ENCODE data around the gene MANBA.

MANBA gene
- long read RNA-seq, donor 1, partial matches to known transcripts: 7 of 11 reads
- long read RNA-seq, donor 1, other reads (novel, unspliced or antisense): 0 of 11 reads
- long read RNA-seq, donor 2, partial matches to known transcripts: 0 of 3 reads
- long read RNA-seq, donor 2, other reads (novel, unspliced or antisense): 0 of 3 reads
- long read RNA-seq, donor 3, partial matches to known transcripts: 6 of 7 reads
- long read RNA-seq, donor 3, other reads (novel, unspliced or antisense): 0 of 7 reads
- long read RNA-seq, donor 4, partial matches to known transcripts: 0 of 5 reads
- long read RNA-seq, donor 4, other reads (novel, unspliced or antisense): 0 of 5 reads
- long read RNA-seq, donor 5, partial matches to known transcripts: 6 of 8 reads
- long read RNA-seq, donor 5, other reads (novel, unspliced or antisense): 0 of 8 reads
- long read RNA-seq, donor 6, partial matches to known transcripts: 0 of 2 reads
- long read RNA-seq, donor 6, other reads (novel, unspliced or antisense): 0 of 2 reads
- long read RNA-seq, donor 7, partial matches to known transcripts: 0 of 3 reads
- long read RNA-seq, donor 7, other reads (novel, unspliced or antisense): 0 of 3 reads
- long read RNA-seq, donor 8, partial matches to known transcripts: 5 of 8 reads
- long read RNA-seq, donor 8, other reads (novel, unspliced or antisense): 0 of 8 reads

DNA sequence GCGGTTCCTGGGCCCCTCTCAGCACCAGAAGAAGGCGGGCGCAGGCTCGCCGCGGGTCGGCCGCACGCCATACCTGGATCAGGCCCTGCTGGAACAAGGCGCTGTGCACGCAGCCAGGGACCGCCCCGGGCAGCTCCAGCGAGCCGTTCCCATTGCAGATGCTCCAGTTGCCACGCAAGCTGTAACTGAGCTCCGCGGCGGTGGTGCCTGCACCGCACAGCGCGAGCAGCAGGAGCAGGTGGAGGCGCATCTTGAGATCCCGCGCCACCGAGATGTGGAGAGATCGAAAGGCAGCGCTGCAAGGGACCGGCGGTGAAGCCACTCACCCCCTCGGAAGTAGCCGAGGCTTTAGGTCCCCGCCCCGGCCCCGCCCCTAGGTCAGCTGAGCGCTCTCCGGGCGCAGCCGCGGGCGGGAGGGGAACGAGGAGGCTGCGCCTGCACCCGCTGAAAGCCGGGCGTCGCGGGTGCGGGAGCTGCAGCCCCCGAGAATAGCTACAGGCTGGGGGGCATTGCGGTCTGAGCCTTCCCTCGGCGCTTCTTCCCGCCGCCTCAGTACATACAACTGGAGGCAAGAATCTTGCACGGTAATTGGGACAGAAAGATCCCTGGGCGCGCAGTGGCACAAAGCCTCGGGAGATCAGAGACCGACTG lies at the start of gene MANBA:
MANBA (minus strand) TSS at position 324 of the 651 bp plus-strand sequence; CDS start at position 250, 74 bp downstream.
- peak; percentile 89 for DNase-seq

DNA sequence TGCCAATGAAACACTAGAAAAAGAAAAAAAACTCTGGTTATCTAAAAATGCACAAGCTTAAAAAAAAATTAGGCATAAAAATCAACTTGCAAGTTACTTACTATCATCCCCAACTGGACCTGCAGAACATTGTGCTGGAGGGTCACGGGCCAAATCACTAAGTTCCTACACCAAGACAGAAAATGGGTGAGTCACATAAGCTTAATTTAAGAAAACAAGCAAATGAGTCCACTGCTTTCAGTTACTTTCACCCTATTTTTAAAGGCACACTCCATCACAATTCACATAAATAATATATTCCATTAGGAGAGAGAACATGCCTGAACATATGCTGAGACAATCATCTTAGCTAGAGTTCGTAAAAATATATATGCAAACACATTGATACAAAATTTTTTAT lies 48.9 kb upstream of the MANBA start:
- no peak for DNase-seq

DNA sequence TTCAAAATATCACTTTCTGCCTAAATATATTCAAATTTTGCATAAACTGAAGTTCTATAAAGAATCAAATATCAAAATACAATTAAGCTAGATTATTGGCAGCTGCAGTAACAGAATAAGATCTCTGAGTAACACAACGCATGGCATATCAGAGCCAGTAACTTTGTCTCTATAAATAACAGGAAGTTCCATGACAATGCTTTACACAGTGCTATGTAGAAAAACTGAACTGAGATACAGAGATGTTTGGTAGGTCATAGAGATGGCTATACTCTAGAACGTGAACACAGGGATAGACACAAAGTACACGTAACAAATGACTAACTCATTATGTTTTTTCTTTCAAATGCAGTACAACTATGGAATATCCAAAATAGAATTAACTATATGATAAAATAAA lies 48.4 kb upstream of the MANBA start:
- DNase-seq: no peak

DNA sequence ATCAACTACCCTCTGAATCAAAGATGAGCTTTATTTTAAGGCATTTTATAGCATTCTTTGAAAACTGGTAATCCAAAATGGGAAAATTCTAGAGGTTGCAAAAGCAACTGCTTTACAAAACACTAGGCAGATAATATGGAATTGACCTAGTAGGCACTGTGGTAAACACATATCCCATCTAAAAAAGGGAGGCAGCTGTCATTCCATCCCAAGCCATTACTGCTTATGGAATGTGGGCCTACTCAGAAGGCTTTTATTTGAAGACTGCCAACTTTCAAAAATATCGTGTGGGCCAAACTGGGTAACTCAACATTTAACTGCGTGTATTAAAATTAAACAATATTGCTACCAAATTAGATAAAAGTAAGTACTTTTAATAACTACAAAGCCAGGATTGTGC lies 47.2 kb upstream of the MANBA start:
- no peak for DNase-seq

DNA sequence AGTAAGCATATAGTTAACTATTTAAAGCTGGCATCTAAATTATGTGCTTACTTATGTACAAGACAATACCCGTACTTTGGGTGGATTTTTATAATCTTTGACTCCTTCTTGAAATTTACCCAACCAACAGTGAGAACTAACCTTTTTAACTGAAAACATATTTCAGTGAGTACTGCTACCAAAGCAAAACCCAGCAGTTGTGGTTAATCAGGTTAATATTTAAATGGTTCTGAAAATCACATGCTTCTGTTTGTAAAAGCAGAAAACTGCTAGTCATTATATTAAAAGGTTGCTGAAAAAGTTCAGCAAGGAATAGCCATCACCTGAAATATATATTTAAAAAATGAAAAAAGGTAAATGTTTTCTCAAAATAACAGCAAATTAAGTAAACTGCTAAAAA lies 46.6 kb upstream of the MANBA start:
- no peak for DNase-seq

DNA sequence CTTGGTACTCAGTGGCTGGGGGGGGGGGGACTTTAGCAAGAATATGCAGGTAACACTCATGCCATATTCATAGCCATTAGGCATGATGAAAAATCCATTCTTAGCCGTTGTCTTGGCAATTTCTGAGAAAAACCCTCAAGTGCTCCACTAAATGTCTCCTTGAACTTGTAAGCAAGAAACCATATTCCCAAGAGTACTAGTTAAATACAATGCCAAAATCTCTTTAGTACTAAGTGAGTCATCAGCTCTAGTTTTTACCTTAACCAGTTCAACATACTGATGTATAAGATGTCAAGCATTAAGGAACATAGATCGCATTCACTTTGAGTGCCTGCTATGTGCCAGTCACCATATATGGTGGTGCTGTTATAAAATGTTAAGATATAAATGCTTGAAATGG lies 39.0 kb upstream of the MANBA start:
- DNase-seq: no peak

DNA sequence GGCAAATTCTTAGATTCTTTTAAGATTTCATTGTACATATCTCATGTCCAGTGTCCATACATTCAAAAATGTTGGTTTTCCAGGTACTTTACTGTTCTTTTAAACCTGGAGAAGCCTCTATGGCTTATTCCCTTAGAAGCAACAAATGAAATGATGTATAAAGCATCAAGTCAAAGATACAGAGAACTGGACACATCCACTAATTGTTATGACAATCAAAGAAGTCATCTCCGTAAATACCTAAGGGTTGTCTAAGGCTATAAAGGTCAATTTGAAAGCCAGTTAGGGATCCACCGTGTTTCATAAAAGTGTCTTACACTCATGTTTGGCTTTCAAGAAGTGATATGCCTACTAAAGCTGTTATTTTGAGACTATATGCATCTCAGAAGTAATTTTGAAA lies 34.2 kb upstream of the MANBA start:
- no peak for DNase-seq

DNA sequence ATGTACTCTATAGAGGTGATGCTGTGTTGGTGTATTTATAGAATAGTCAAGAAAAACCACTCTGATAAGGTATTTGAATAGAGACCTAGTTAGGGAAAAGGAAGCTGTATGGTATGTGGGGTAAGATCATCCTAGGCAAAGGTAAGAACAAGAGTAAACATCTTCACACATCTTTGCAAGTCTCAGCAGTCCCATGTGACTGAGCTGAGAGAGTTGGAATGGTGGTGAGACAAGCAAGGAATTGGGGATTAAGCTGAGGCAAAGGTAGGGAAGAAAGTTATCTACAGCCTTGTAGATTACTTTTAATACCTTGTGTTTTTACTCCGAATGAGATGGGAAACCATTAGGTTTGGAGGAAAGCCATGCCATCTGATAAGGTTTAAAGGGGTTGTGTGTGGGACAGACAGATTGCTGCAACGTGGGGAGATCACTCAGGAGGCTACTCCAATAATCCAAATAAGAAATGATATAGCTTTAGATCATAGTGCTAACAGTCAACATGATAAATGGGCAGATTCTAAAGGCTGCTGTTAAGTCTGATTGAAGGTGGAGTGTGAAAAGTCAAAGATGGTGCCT lies 31.7 kb upstream of the MANBA start:
- DNase-seq: no peak

DNA sequence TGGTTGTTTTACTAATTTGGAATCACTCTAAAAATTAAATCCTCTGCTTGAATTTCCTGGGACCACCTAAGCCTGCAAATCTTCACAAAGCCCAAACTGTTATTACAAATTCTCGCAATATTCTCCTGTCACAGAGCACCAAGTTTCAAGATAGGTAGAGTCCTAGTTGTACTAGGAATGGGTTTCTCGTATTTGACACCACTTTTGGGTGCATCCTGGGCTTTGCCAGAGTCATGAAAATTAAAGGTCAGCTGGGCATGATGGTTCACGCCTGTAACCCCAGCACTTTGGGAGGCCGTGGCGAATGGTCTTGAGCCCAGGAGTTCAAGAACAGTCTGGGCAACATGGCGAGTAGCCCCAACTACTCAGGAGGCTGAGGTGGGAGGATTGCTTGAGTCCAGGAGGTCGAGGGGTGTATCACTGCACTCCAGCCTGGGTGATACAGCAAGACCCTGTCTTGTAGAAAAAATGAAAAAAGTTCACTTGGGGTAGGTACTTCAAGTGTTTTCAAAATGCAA lies 30.6 kb upstream of the MANBA start:
- no peak for DNase-seq

DNA sequence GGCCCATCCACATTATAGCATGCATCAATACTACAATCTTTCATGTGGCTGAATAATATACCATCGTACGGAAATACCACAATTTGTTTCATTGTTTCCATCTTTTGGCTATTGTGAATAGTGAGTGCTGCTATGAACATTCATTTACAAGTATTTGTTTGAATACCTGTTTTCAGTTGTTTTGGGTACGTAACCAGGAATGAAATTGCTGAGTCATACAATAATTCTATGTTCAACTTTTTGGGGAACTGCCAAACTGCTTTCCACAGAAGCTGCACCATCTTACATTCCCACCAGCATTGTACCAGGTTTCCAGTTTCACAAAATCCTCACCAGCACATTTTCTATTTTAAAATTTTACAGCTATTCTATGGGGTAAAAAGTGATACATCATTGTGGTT lies 28.5 kb upstream of the MANBA start:
- no peak for DNase-seq

DNA sequence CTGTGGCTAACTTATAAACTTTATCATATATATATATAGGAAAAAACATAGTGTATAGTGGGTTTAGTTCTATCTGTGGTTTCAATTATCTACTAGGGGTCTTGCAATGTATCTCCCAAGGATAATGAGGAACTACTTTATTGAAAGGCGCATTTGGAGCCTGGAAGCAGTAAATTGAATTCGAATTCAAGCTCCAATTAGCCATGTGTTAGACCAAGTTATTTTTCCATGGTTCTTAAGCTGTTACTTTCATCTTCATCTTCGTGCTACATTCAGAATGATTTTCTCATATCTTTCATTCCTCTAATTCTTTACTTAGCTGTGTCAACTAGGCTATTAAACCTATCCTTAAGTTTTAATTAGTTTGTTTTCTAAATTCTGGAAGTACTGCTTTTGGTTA lies 27.2 kb upstream of the MANBA start:
- no peak for DNase-seq

DNA sequence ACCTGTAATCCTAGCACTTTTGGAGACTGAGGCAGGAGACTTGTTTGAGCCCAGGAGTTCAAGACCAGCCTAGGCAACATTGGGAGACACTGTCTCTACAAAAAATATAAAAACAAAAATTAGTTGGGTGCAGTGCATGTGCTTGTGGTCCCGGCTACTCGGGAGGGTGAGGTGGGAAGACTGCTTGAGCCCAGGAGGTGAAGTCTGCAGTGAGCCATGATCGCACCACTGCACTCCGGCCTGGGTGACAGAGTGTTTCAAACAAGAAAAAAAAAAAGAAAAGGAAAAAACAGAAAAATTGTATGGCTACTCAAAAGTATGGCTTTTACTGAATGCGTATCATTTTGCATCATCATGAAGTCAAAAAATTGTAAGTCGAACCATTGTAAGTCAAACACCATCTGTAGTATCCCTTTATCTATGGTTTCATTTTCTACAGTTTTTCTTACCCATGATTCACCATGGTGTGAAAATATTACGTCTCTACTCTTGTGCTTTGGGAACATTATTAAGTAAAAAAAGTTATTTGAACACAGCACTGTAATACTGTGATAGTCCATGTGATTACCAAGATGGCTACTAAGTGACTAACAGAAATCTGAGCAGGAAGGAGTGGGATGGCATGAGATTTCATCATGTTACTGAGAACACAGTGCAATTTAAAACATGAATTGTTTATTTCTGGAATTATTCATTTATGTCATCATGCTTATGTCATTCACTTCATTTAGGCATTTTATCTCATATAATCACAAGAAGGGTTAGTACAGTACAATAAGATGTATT lies 26.5 kb upstream of the MANBA start:
- DNase-seq: no peak

DNA sequence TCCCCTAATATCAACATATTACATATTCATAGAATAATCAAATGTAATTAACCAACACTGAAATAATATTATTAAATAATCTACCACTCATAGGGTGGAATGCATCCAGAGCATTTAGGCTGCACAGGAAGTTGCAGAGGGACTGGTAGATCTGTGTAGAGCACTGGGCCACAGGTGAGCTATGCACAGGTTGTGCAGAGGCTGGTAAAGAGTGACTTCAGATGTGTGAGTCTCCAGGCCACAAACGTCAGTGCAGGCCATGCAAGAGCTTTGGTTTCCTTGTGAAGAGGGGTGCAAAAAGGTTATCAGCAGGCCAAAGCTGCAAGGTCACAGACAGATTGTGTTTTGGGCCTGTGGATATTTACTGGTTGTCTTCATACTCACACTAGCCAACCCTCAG lies 25.5 kb upstream of the MANBA start:
- DNase-seq: no peak

DNA sequence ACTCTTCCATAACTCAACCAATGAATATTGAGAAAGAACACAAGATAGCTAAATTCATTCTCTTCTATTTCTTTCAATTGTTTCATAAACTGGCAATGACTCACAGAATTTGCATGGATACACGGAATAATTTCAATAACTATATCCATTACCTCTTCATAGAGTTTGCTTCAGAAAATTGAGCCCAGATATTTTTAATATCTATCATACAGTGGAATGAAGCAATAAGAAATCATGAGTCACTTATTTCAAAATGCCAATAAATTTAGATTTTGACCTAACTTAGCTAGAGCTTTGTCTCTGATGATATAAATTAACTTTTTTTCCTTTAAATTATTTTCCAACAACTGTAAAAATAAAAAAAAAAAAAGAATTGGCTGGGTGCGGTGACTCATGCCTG lies 22.2 kb upstream of the MANBA start:
- DNase-seq: no peak

DNA sequence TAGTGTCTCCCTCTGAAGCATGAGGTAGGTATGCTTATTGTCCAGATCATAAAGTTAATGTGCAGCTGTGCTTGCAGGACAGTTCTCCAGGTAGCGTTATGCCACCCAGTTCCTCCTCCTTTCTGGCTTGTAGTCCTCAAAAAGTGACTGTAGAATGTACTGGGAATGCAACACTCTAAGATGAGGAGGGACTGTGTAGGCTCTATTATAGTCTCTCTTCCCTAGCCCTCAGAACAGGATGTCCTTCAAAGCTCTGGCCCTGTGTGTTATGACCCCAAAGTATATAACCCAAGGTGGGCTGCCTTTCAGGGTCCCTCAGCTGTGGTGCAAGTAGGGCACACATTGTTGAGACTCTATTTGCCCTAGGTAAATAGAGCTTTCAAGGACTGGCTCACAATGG lies 20.8 kb upstream of the MANBA start:
- DNase-seq: no peak

DNA sequence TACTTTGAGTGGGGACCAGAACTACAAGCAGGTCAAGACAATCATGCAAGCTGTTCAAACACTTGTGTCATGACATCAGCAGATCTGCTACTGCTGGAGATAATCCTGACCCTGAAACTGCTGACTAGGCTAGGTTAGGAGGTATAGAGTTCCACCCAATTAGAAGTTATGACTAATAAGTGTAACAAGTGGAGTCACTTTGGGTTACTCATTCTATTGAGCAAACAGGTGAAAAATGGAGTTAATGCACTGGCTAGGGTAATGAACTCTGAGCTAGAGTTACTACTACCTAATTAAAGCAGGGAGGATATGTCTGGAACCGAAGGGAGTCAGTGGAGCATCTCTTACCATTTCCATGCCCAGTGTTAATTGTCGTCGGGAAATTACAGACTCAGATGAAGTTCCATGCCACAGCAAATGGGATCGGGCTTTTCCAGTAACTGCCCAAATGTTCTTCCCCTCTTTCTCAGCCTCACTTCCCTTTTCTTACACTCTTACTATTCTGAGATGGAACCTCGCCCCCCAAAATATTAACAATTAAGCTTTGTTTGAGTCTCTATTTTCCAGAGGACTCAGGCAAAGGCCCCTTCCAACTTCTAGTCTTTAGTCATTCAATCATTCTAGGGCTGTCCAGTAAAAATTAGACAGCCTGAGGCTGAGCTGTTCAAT lies 19.8 kb upstream of the MANBA start:
- no peak for DNase-seq

DNA sequence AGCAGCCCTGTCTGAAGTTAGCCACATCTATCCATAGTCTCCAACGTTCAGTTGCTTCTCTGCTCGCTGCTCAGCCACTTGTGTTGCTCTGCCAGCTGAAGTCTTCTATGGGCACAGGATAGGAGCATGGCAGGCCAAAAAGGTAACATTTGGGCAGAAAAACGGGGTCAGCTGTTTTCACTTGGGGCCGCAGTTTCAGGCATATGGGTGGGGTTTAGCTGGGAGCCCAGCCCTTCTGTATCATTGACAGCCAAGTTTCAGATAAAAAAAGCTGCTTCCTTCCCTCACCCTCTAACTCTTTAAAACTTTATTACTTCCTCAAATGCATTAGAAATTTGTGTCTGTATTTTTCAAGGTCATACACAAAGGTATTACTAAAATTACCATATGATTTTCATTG lies 18.4 kb upstream of the MANBA start:
- no peak for DNase-seq

DNA sequence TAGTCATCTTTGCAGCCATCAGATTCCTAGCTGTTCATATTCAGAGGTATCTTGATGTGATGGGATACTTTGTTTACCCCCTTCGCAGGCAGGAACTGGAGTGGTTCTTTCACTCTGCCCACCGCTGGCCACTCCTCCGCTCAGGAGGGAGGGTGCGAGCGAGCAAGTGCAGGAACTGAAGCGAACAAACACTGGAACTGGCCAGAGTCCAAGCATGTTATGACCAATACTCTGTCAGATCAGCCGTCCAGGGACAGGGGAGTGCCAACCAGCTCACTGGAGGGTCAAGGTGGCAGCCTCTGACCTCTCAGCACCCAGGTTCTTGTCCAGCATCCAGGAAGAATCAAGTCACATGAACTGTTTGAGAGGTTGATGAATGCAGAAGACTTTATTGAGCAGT lies 18.0 kb upstream of the MANBA start:
- DNase-seq: peak; percentile 19

DNA sequence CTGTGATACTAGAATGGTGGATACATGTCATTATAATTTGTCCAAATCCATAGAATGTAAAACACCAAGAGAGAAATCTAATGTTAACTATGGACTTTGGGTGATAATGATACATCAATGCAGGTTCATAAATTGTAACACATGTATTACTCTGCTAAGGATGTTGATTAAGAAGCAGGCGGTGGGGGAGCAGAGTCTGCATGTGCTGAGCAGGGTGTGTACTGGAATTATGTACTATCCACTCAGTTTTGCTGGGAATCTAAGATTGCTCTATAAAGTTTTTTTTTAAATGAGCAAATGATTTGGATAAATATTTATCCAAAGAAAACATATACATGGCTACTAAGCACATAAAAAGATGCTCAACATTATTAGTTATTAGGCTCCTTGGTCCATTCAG lies 15.0 kb upstream of the MANBA start:
- DNase-seq: no peak

DNA sequence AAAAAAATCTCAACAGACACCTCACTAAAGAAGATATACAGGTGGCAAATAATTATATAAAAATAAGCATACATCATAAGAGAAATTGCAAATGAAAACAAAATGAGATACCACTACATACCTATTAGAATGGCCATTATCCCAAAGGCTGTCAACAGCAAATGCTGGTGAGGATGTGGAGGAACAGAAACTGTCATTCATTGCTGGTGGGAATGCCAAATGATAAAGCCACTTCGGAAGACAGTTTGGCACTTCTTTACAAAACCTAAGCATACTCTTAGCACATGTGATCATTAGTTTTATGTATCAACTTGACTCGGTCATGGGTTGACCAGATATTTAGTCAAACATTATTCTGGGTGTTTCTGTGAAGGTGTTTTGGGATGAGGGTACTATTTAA lies 13.5 kb upstream of the MANBA start:
- no peak for DNase-seq

DNA sequence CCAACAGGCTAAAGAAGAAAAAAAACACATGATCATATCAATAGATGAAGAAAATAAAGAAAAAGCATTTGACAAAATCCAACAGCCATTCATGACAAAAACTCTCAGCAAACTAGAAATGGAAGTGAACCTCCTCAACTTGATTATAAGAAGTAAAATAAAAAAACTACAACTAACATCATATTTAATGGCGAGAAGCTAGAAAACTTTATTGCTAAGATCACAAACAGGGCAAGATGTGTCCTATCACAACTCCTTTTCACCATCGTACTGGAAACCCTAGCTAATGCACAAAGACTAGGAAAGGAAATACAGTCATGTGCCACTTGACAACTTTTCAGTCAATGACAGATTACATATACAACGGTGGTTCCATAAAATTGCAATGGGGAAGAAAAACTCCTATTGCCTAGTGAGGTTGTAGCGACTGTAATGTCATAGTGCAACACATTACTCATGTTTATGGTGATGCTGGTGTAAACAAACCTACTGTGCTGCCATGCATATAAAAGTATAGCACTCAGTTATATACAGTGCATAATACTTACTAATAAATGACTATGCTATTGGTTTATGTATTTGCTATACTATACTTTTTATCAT lies 12.1 kb upstream of the MANBA start:
- DNase-seq: no peak

Measured in right kidney (tissue), 9 donors.